ENCODE data around the gene TTLL8. TPM values are rescaled to one million over a fixed set of nuclear protein-coding genes. Genes with fewer than 3 reads are reported as not detected.

TTLL8 gene
- polyA plus RNA-seq, 2 of the 4 experiments (the other 2 are of a cell fraction), result not detected

DNA sequence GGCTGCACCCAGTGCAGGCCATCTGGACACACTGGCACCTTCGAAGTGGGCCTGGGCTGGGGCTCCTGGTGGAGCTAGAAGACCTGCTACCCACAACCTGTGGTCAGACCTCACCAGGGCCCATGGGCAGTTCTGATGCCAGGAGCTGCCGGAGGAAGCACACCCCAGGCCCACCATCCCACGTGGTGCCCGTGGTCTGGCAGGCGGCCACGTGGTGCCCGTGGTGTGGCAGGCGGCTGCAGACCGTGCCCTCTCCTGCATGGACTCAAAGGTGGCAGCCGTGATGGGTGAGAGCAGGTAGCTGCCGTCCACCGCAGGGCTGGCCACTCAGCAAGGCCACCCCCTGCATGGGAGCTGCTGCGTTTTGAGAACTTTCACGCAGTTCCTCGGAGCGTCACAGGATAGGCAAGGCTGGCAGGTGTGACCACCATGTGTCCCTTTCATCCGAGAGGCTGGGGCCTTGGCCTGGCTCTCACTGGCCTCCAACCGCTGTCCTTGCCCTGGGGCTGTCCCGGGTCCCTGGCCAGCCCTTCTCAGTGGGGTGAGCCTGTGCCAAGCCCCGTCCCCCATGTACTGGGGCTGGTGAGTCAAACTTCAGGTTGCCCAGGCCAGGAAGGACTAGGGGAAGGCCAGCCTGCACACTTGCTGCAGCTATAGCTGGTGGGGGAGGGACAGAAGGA is 41.6 kb downstream of the TTLL8 start (continued):
- no peak for TF ChIP-seq CHD4 (IDR thresholded peaks at IDR 0.05; ENCODE audit: borderline replicate concordance)
- TF ChIP-seq SMC3 (IDR thresholded peaks at IDR 0.05), result no peak
- TF ChIP-seq, protein P1, sequence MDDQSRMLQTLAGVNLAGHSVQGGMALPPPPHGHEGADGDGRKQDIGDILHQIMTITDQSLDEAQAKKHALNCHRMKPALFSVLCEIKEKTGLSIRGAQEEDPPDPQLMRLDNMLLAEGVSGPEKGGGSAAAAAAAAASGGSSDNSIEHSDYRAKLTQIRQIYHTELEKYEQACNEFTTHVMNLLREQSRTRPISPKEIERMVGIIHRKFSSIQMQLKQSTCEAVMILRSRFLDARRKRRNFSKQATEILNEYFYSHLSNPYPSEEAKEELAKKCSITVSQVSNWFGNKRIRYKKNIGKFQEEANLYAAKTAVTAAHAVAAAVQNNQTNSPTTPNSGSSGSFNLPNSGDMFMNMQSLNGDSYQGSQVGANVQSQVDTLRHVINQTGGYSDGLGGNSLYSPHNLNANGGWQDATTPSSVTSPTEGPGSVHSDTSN (IDR thresholded peaks at IDR 0.05), result no peak
- TF ChIP-seq FOSL2 (IDR thresholded peaks at IDR 0.05), result no peak
- TF ChIP-seq FOSL2 (CRISPR knock-in tag; IDR thresholded peaks at IDR 0.05), result no peak
- TF ChIP-seq CEBPB (IDR thresholded peaks at IDR 0.05), result no peak
- no peak for TF ChIP-seq TP53 (CRISPR knock-in tag; IDR thresholded peaks at IDR 0.05)
- TF ChIP-seq, protein P2, sequence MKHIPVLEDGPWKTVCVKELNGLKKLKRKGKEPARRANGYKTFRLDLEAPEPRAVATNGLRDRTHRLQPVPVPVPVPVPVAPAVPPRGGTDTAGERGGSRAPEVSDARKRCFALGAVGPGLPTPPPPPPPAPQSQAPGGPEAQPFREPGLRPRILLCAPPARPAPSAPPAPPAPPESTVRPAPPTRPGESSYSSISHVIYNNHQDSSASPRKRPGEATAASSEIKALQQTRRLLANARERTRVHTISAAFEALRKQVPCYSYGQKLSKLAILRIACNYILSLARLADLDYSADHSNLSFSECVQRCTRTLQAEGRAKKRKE (CRISPR knock-in tag; IDR thresholded peaks at IDR 0.05; ENCODE audit: low read depth), result no peak
- TF ChIP-seq, protein P3, sequence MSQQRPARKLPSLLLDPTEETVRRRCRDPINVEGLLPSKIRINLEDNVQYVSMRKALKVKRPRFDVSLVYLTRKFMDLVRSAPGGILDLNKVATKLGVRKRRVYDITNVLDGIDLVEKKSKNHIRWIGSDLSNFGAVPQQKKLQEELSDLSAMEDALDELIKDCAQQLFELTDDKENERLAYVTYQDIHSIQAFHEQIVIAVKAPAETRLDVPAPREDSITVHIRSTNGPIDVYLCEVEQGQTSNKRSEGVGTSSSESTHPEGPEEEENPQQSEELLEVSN (IDR thresholded peaks at IDR 0.05; ENCODE audit: borderline replicate concordance, low read depth), result no peak

DNA sequence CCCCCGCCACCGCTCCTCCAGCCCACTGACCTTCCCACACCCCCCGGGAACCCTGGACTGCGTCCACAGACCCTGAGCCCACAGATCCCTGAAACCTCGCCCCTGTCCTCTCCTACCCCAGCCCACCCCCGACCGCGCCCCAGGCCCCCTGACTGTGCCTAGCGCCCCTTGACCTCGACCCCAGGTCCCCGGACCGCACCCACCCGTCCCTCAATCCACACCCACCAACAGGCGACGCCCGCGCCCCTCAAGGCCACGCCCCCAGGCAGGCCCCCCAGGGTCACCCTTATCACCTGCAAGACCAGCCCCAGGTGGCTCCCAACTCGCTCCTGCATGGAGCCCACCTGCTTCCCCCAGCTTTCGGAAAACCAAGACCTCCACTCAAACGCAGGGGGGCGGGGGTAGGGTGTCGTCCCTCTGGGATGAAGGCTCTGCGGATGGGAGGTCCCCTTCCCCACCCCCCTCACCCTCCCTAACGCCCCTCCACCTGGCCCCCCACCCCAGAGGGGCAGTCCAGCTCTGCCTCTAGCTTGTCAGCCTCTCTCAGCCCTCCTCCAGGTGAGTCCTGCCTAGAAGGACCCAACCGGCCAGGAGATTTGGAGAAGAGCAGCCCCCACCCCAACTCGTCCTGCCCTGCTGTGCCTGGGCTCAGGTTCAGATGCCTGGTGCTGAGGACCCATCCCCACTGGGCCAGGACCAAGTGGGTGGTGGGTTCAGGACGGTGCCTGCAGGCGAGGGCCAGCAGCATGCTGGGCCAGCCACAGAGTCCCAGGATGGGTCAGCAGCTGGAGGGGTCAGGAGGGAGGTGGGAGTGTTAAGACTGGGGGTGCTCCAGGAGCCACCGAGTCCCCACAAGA is 42.4 kb downstream of the TTLL8 start:
- TF ChIP-seq SREBF2 (IDR thresholded peaks at IDR 0.05) (no peak), FOSB (CRISPR knock-in tag; IDR thresholded peaks at IDR 0.05) (no peak), POLR2A (IDR thresholded peaks at IDR 0.05; ENCODE audit: low read length) (no peak), CHD2 (IDR thresholded peaks at IDR 0.05; ENCODE audit: low read length, partially characterized antibody) (no peak), RCOR1 (IDR thresholded peaks at IDR 0.05; ENCODE audit: low read depth, low read length) (no peak), CBX8 (IDR thresholded peaks at IDR 0.05) (no peak), HOXB13 (CRISPR knock-in tag; IDR thresholded peaks at IDR 0.05; ENCODE audit: low read depth) (no peak), KDM1A (IDR thresholded peaks at IDR 0.05; ENCODE audit: low read depth) (no peak), MYC (IDR thresholded peaks at IDR 0.05; ENCODE audit: borderline replicate concordance, low read length) (no peak), SMC3 (IDR thresholded peaks at IDR 0.05) (no peak), EP300 (IDR thresholded peaks at IDR 0.05) (no peak), NPAS2 (CRISPR knock-in tag; IDR thresholded peaks at IDR 0.05; ENCODE audit: borderline replicate concordance) (no peak), FOSL2 (IDR thresholded peaks at IDR 0.05) (no peak), FOSL2 (CRISPR knock-in tag; IDR thresholded peaks at IDR 0.05) (no peak)
- TF ChIP-seq, protein P4, sequence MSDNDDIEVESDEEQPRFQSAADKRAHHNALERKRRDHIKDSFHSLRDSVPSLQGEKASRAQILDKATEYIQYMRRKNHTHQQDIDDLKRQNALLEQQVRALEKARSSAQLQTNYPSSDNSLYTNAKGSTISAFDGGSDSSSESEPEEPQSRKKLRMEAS (IDR thresholded peaks at IDR 0.05), result no peak
- POLR2A ChIA-PET, result no interaction called here

More for the DNA sequence above, 42.4 kb downstream of the TTLL8 start:
- no peak overlapping the region; the same call in 2 of the 3 replicates for H3K4me3 ChIP-seq
- H3K9me3 ChIP-seq, result no peaks in the 10 kb centered on the region
- ATAC-seq (no peak), DNase-seq (ENCODE audit: low read depth in 1 of 2, low spot score in 1 of 2) (no peak), FAIRE-seq (no peak)
- no peak overlapping the region for H3K27ac ChIP-seq
- 47% methylated on average over 4 of the region's 30 CpGs for WGBS (ENCODE audit: missing lambda C conversion rate)
- no peak overlapping the region; the same call in 2 of the 3 replicates for H3K4me2 ChIP-seq
- no peaks in the 10 kb centered on the region for H3K4me1 ChIP-seq
- CTCF ChIA-PET, result interaction anchor here (1.3 kb wide), 2 partner anchors 15 to 85 kb away, joined by 4 to 5 read pairs; no protein-coding TSS in a partner anchor

Measured in A549 (cell line).